HUDEP-2 (cell line): ENCODE data around the gene SLC2A5.
"Not testable (repeated sequence)": the region's sequence is repeated elsewhere in the genome, so short reads cannot be mapped to it uniquely, and the experiment has no call there.

Source experiments
- DNase-seq, 76 experiments: peaks; one replicate each; lab custom pipeline; 2025; ENCODE audit not compliant: unreplicated experiment in 76 of 76; lab: John Stamatoyannopoulos, UW

Gene SLC2A5

DNA sequence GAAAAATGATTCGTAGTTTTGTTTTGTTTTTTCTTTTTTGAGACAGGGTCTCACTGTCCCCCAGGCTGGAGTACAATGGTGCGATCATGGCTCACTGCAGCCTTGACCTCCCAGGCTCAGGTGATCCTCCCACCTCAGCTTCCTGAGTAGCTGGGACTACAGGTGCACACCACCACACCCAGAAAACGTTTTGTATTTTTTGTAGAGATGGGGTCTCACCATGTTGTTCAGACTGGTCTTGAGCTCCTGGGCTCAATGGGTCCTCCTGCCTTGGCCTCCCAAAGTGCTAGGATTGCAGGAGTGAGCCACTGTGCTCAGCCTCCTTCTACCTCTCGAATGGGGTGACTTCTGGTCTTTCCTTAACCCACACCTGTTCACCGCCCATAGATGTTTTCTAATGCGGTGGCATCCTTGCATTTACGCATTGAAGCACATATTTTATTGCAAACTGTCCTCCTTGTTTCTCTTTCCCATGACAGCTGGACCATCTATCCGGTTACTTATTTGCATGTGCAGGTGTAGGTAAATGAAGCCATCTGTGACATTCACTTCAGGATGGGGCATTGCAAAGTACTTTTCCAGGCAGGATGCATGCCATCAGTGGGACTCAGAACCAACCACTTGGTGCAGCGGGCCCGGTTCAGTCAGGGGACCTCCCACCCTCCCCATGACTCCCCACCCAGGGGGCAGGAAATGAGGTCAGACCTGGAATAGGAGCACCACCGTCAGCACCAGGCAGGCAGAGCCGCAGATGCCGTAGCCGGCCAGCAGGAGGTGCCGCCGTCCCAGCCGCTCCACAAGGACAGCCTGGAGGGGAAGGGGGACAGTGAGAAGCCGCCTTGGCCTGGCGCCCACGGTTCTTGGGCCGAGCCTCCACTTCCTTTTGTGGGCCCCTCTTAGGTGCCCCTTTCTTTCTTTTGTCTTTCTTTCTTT is 59.7 kb downstream of the SLC2A5 start:
- DNase-seq = peak in 7 of 76 experiments; percentile 1 to 9 (median 5)

DNA sequence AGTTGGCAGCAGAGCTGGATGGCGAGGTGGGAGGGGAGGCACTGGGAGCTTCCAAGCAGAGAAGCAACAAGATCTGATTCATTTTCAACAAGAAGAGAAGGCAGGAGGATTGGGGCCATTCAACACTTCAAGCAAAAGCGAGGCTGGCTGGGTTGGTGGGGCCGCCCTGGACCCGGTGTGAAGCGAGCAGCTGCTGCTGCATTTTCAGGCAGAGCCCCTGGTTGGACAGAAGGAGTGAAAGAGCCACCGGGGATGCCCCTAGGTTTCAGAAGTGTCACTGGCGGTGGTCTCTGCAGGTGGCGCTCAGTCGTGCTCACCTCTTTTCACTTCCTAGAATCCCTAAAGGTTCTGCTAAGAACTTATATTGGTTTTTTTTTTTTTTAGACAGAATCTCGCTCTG is 61.2 kb downstream of the SLC2A5 start:
- no peak for DNase-seq

DNA sequence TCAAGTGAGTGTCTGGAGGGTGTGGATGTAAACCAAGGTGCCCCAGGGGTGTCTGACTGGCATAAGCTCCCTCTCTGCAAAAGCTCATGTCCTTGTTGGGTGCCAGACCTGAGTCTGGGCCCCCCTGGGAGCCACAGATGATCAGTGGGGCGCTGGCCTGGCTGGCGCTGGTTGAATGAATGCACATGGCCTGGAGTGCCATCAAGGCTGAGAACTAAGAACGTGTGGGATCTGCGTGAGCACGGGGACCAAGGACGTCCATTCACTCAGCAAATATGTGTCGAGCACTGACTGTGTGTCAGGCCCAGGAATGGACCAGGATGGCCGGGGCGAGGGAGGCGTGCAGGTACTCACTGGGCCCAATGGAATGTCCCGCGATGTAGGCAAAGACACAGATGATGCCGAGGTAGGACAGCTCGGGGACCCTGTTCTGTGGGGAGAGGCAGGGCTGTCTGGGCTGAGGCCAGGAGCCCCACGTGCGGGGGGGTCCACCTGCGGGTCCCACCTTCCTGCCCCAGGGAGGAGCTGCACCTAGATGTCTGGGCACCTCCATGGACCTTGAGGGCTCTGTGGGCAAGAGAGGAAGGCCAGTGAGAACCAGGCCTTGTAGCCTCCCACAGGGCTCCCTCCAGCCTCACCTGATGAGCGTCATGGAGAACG is 62.3 kb downstream of the SLC2A5 start:
- DNase-seq = no peak

DNA sequence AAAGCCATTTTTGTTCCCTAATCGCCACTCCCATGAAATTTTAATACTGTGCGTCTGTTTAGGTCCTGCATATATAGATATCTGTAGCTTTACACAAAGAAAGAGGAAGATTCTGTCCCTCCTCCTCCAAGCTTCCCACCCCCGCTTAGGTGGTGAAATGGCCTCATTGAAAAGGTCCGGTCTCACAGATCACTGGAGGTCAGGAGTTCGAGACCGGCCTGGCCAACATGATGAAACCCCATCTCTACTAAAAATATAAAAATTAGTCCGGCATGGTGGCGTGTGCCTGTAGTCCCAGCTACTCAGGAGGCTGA is 64.1 kb downstream of the SLC2A5 start:
- DNase-seq = no peak

DNA sequence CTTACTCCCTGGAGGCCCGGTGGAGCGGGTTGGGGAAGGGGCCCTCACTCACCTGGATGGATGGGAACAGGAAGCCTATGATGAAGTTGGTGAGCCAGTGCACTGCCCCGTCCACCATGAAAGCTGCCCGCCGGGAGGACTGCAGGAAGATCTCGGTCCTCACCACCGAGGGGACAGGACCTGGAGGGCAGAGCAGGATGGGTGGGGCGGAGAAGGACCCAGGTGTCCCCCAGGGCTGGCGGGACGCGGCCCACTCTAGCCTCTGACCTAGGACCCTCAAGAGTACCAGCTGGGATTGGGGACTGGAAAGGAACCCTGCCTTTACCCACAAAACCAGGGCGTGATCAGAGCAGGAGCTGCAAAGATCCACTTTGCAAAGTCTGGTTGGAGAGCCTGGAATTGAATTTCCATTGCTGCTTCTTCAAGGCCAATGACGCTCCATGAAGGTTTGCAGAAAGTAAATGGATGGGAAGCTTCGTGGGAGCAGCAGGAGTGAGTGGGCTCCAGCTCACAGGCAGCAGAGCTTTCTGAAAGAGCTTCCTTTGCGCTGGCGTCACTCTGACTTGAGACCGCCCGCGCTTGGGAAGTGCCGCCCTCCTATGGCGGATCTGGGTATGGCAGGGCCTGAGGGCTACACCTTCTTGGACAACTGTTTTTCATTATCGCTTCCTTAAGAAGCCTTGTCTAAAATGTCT is 64.6 kb downstream of the SLC2A5 start:
- peak in 56 of 76 experiments; percentile 1 to 67 (median 34) for DNase-seq

DNA sequence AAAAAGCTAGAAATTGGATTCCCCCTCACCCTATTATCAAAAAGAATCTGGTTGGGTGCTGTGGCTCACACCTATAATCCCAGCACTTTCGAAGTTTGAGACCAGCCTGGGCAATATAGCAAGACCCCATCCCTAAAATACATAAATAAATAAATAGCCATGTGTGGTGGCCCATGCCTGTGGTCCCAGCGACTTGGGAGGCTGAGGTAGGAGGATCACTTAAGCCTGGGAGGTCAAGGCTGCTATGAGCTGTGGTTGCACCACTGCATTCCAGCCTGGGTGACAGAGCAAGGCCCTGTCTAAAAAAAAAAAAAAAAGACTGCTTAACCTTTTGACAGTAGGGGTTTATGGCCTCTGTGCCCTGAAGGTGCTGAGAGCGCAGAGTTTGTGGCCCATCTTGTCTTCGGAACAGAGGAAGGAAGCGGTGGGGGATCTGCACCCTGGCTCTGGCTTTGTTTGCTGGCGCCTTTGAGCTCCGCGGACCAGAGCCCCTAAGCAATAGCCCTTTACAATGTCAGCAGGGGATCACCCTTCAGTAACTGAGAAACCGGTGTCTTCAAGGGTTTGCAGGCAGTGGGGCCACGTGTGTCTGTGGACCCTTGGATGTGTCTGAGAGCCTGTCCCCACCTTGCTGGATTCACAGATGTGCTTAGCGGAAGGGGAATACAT is 65.3 kb downstream of the SLC2A5 start:
- no peak for DNase-seq

DNA sequence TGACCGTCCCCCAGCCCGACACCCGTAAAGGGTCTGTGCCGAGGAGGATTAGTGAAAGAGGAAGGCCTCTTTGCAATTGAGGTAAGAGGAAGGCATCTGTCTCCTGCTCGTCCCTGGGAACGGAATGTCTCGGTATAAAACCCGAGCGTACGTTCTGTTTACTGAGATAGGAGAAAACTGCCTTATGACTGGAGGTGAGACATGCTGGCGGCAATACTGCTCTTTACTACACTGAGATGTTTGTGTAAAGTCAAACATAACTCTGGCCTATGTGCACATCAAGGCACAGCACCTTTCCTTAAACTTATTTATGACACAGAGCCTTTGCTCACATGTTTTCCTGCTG is 67.2 kb downstream of the SLC2A5 start:
- DNase-seq = not testable (repeated sequence)

DNA sequence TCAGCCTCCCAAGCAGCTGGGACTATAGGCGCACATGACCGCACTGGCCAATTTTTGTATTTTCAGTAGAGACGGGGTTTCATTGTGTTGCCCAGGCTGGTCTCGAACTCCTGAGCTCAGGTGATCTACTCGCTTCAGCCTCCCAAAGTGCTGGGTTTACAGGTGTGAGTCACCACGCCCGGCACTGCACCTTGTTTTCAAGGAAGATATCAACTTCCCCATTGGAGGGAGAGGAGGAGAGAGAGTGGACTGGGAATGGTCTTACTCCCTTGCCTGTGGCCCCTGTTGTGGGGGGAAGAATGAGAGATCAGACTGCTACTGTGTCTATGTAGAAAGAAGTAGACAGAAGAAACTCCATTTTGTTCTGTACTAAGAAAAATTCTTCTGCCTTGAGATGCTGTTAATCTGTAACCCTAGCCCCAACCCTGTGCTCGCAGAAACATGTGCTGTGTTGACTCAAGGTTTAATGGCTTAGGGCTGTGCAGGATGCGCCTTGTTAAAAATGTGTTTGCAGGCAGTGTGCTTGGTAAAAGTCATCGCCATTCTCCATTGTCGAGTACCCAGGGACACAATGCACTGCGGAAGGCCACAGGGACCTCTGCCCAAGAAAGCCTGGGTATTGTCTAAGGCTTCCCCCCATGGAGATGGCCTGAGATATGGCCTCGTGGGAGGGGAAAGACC is 67.8 kb downstream of the SLC2A5 start:
- not testable (repeated sequence) for DNase-seq

DNA sequence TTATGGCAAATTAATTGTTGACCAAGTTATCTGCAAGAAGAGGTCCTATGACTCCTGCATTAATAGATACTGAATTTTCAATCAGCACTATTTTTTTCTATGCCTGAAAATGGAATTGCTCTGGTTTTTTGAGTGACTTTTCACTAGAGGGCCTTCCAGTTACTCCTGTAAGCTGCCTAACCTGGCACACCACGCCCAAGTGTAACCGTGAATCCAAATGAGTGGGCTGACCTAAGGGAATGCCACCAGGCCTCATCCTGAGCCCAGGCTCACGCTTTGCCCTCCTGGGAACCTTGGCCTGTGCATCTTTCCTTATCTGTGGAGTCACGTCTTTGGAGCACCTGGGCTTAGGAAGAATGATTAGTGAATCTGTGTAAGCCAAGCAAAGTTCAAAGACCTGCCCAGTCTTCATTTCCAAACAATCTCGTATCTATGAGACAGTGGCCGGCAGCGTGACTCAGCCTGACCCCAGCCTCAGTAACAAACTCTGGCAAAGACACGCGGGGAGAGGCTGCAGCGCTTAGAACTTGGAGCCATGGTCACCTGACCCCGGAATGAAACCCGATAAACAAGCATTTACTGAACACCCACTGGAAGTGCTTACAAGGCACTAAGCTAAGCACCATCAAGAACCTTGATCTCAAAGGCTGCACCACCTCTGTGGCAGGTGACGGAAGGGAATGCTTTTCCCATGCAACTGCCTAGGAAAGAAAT is 75.3 kb downstream of the SLC2A5 start:
- not testable (repeated sequence) for DNase-seq

DNA sequence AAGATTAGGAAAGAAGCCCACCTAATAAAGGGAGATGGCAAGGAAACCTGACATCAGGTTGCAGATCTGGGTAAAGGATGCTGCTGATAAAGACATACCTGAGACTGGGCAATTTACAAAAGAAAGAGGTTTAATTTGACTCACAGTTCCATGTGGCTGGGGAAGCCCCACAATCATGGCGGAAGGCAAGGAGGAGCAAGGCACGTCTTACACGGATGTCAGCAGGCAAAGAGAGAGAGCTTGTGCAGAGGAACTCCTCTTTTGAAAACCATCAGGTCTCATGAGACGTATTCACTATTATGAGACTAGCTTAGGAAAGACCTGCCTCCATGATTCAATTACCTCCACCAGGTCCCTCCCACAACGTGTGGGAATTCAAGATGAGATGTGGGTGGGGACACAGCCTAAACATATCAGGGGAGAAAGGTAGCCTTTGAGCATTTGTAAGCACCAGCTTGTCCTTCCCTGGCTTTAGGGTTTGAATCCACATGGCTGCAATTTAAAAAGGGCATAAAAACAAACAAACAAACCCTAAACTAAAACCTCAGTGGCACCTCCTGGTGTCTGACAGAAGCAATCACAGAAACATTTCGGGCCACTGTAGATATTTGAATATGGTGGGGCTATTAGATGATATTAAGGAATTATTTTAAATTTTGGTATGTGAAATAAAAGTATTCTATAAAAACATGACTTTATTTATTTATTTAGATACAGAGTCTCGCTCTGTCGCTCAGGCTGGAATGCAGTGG is 76.3 kb downstream of the SLC2A5 start:
- no peak for DNase-seq

DNA sequence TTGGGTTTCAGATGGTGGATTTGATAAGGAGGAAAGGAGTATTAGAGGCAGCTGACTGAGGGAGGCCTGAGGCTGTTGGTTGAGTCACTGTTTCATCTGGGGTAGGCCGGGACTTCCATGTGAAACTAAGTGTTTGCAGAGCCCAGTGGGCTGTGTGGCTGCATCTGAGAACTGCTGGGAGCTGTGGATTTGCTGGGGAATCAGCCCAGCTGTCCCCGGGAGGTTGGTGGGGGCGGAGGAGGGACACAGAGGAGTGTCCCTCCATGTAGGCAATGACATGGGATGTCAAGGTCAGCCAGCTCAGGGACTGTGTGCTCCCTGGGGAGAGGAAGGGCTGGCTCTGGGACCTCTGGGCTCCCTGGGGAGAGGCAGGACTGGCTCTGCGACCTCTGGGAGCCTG is 79.6 kb downstream of the SLC2A5 start:
- DNase-seq = no peak

DNA sequence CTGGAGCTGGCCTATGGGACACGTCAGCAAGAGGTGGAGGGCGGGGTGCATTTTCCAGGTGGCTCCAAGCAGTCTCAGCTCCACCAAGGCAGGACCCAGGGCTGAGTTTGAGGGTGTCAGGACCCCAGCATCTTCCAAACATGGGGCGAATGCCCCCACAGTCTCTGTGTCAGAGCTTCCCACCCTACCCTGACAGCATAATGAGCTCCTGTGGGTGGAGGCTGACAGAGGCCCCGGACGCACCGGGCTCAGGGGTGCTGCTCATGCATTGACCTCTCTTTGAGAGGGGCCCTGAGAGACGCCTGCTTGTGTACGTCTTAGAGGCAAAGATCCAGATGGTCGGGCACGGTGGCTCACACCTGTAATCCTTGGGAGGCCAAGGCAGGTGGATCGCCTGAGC is 80.4 kb downstream of the SLC2A5 start:
- no peak for DNase-seq

DNA sequence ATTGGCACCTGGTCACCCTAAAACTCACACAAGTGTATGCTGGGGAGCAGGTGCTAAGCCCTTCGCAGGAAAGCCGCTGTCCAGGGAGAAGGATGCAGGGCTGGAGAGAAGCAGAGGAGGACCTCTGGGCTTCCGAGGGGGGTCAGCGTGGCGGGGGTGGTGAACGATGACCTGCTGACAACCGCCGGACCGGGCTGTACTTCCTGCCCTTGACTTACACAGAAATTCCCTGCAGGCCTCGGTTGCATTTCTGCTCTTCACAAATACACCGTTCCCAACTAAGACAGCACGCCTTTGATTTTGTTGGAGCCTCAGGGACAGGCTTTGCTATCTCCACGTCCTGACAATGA is 80.8 kb downstream of the SLC2A5 start:
- no peak for DNase-seq

DNA sequence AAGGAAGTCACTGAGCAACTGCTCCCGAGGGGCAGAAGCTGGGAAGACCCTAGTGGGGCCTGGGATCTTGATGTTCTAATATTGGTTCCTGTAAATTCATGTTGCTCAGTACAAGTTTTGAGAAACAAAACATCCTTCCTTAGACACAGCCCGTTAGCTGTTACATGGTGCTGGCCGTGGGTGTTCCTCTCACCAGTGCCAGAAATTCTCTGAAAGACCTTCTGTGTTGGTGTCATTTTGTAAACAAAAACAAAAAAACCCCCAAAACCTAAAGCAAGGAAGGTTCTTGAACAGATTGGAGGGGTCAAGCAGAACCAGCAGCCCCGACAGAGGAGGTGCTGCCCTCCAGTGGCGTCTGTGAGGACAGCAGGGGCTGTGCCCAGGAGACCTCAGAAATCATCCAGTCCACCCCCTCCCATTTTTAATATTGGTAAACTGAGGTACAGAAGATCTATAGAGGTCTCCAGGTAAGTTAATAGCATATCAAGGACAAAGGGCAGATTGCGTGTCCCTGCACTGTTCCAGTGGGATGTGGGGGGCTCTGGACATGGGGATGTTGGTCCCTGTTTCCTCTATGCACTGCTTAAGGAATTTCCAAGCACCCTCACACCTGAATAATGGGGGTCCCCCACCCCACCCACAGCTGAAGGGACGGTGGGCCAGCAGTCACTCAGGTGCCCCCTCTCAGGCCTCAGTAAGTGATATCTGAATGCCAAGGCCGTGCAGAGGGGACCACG is 81.4 kb downstream of the SLC2A5 start:
- peak in 13 of 76 experiments; percentile 1 to 16 (median 7) for DNase-seq

DNA sequence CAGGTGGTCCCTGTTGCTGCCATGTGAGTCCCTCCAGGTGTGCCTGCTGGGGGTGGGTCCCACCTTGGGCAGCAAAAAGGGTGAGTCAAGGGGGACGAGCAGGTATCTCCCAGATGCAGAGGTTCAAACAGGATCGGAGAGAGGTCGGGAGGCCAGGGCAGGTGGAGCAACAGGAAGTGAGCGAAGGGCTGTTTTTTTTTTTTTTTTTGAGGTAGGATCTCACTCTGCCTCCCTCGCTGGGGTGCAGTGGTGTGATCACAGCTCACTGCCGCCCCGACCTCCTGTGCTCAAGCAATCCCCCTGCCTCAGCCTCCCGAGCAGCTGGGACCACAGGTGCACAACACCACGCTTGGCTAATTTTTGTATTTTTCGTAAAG is 82.6 kb downstream of the SLC2A5 start:
- DNase-seq = no peak

DNA sequence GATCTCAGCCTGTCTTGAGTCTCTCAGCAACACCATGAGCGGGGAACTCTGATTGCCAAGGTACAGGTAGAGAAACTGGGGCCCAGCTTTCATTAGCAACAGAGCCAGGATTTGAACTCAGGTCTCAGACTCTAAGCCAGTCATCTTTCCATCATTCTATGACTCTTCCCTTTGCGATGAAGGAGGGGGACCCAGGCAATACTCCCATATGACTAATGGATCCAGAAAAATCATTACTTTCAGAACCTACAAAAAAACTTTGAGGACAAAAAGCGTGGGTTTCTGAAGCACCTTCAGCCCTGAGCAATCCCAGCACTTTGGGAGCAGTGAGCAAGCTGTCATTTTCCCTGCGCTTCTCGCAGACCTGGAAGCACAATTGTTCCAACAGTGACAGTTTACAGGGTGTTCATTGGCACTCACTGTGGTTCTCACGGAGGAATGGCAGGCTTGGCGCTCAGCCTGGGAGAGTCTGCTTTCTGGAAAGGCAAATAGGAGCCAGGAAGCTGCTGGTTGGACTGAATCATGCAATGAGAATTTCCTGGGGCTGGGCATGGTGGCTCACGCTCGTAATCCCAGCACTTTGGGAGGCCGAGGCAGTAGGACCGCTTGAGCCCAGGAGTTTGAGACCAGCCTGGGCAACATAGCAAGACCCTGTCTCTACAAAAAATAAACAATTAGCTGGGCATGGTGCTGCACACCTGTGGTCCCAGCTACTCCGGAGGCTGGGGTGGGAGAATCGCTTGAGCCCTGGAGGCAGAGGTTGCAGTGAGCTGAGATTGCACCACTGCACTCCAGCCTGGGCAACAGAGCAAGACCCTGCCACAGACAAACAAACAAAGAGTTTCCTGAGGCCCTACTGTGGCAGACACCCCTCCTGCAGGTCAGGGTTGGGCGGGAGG is 83.3 kb downstream of the SLC2A5 start:
- DNase-seq = no peak
